Progenitor cell of endocrine pancreas (in vitro differentiated cells): ENCODE measurements around the gene FCN2. TPM values are rescaled to one million over a fixed set of nuclear protein-coding genes. Genes with fewer than 3 reads are reported as not detected.

Experiments
- DNase-seq: peaks from one replicate; pipeline ENCODE4 v3.0.0; 2021; ENCODE audit warnings: low spot score; ENCODE audit not compliant: unreplicated experiment
- H3K27ac Mint-ChIP-seq: 2 replicates; pipeline ENCODE4 v1.8.0; 2021; ENCODE audit warnings: mild to moderate bottlenecking, moderate library complexity, mixed read lengths
- H3K27me3 Mint-ChIP-seq: 2 replicates; pipeline ENCODE4 v1.8.0; 2021; ENCODE audit warnings: mixed read lengths
- H3K36me3 Mint-ChIP-seq: 2 replicates; pipeline ENCODE4 v1.8.0; 2022; ENCODE audit warnings: mixed read lengths; ENCODE audit not compliant: insufficient read depth
- H3K4me1 Mint-ChIP-seq: 2 replicates; pipeline ENCODE4 v1.8.0; 2021; ENCODE audit warnings: low read depth, mixed read lengths
- H3K4me3 Mint-ChIP-seq: 2 replicates; pipeline ENCODE4 v1.8.0; 2021; ENCODE audit warnings: low read depth, mild to moderate bottlenecking, moderate library complexity, mixed read lengths
- H3K9me3 Mint-ChIP-seq: 2 replicates; pipeline ENCODE4 v1.8.0; 2021; ENCODE audit warnings: low read depth, mixed read lengths
- CTCF ChIP-seq: fragments of 200-600 bp; sonication (generic); IDR thresholded peaks from one replicate; pipeline ENCODE4 v1.5.0; 2021; ENCODE audit warnings: antibody characterized with exemption, mild to moderate bottlenecking; ENCODE audit not compliant: unreplicated experiment
- total RNA-seq: library from RNA; stranded (reverse); gene quantifications from 2 replicates; pipeline ENCODE4 v1.2.1, GENCODE V29; 2021

FCN2 gene
- total RNA-seq, 1 donor from 2014 or later: not detected

- Mint-ChIP-seq H3K27ac (no peak overlapping the region), H3K27me3 (peaks cover 17% of the 10 kb centered on the region), H3K4me3 (no peak overlapping the region), H3K4me1 (no peaks in the 10 kb centered on the region), H3K9me3 (peaks cover 8% of the 10 kb centered on the region), H3K36me3 (no peaks in the 10 kb centered on the region)
- no peak for DNase-seq
- no peak for TF ChIP-seq CTCF
These were observed 35.6 kb downstream of the FCN2 start for GRCh38 chr9:134916161-134916665.

GRCh38 chr9:134917431-134918373 lies 37.1 kb downstream of the FCN2 start, which contains the start of gene FCN1:
TSS of gene FCN1 (minus strand) at chr9:134917912. CDS start at chr9:134917871, 41 bp downstream.
- Mint-ChIP-seq H3K36me3 (no peaks in the 10 kb centered on the region), H3K4me1 (no peaks in the 10 kb centered on the region), H3K27me3 (peaks cover 19% of the 10 kb centered on the region), H3K27ac (no peak within 1 kb of the TSS), H3K9me3 (peaks cover 8% of the 10 kb centered on the region), H3K4me3 (no peak within 1 kb of the TSS)
- no peak for TF ChIP-seq CTCF
- DNase-seq: no peak

- no peaks in the 10 kb centered on the region for H3K4me1 Mint-ChIP-seq
- DNase-seq: no peak
These were observed 38.0 kb downstream of the FCN2 start for GRCh38 chr9:134918646-134919045.

GRCh38 chr9:134919303-134919702 lies 38.7 kb downstream of the FCN2 start:
- H3K9me3 Mint-ChIP-seq: peaks cover 8% of the 10 kb centered on the region
- H3K4me3 Mint-ChIP-seq: no peak overlapping the region
- no peaks in the 10 kb centered on the region for H3K36me3 Mint-ChIP-seq
- H3K27me3 Mint-ChIP-seq: peaks cover 22% of the 10 kb centered on the region
- no peak for DNase-seq
- TF ChIP-seq CTCF: no peak
- H3K4me1 Mint-ChIP-seq: no peaks in the 10 kb centered on the region
- H3K27ac Mint-ChIP-seq: no peak overlapping the region

More at GRCh38 chr9:134918646-134919045, 38.0 kb downstream of the FCN2 start:
- Mint-ChIP-seq H3K9me3 (peaks cover 8% of the 10 kb centered on the region), H3K4me3 (no peak overlapping the region), H3K27ac (no peak overlapping the region), H3K27me3 (peaks cover 22% of the 10 kb centered on the region), H3K36me3 (no peaks in the 10 kb centered on the region)
- no peak for TF ChIP-seq CTCF

- Mint-ChIP-seq H3K27ac (no peak overlapping the region), H3K36me3 (no peaks in the 10 kb centered on the region), H3K27me3 (peaks cover 20% of the 10 kb centered on the region), H3K4me3 (no peak overlapping the region), H3K9me3 (peaks cover 8% of the 10 kb centered on the region), H3K4me1 (no peaks in the 10 kb centered on the region)
- TF ChIP-seq CTCF: no peak
- DNase-seq: no peak
These were observed 41.7 kb downstream of the FCN2 start for GRCh38 chr9:134922066-134922931.
